SU-DHL-6 (cell line): Measurements from ENCODE around the gene OCEL1.

Experiments used
- H2AFZ ChIP-seq: fragments of 200-600 bp; sonication (generic); 2 replicates; pipeline ENCODE4 v1.6.1; 2014; ENCODE audit warnings: low read depth, mild to moderate bottlenecking, moderate library complexity, mixed read lengths, antibody characterized with exemption, low read length; ENCODE audit not compliant: severe bottlenecking
- H3F3A ChIP-seq: fragments of 200-600 bp; shearing (Covaris generic); 2 replicates; pipeline ENCODE4 v1.6.0; 2016; ENCODE audit warnings: antibody characterized with exemption, mild to moderate bottlenecking; ENCODE audit not compliant: insufficient read depth
- H3K27ac ChIP-seq: fragments of 200-600 bp; sonication (generic); 2 replicates; pipeline ENCODE4 v1.5.1; 2016; ENCODE audit warnings: low read depth, mild to moderate bottlenecking, low read length, moderate library complexity, mixed read lengths
- H3K27me3 ChIP-seq: fragments of 200-600 bp; sonication (generic), shearing (Covaris generic); 2 replicates; pipeline ENCODE4 v1.6.0; 2014; ENCODE audit warnings: mild to moderate bottlenecking, low read length
- H3K36me3 ChIP-seq: fragments of 200-600 bp; sonication (generic); 2 replicates; pipeline ENCODE4 v1.6.1; 2014; ENCODE audit warnings: mild to moderate bottlenecking, low read length, mixed read lengths
- H3K4me2 ChIP-seq: fragments of 300-600, 200-600 bp; shearing (Covaris generic), sonication (generic); 2 replicates; pipeline ENCODE4 v1.6.0; 2014; ENCODE audit warnings: low read length, low read depth, mild to moderate bottlenecking; ENCODE audit not compliant: poor library complexity, severe bottlenecking
- H3K4me3 ChIP-seq: fragments of 200-600 bp; sonication (generic); 2 replicates; pipeline ENCODE4 v1.5.1; 2014; ENCODE audit warnings: antibody characterized with exemption, low read length, mild to moderate bottlenecking, mixed read lengths; ENCODE audit not compliant: insufficient read depth, poor library complexity, severe bottlenecking
- H3K79me2 ChIP-seq: fragments of 200-600 bp; sonication (generic); 2 replicates; pipeline ENCODE4 v1.6.1; 2014; ENCODE audit warnings: mild to moderate bottlenecking, low read length, moderate library complexity; ENCODE audit not compliant: insufficient read depth
- H3K9ac ChIP-seq: fragments of 200-600 bp; sonication (generic); 2 replicates; pipeline ENCODE4 v1.7.0; 2014; ENCODE audit warnings: mild to moderate bottlenecking, low read length
- H3K9me2 ChIP-seq: fragments of 200-600 bp; sonication (generic); replicated peaks from 2 replicates; pipeline ENCODE4 v1.6.1; 2014; ENCODE audit warnings: low read length; ENCODE audit not compliant: insufficient read depth
- H3K9me3 ChIP-seq: fragments of 200-600 bp; sonication (generic); 2 replicates; pipeline ENCODE4 v1.6.1; 2014; ENCODE audit warnings: low read length, mixed read lengths; ENCODE audit not compliant: insufficient read depth
- H4K20me1 ChIP-seq: fragments of 200-600 bp; sonication (generic); 2 replicates; pipeline ENCODE4 v1.6.1; 2014; ENCODE audit warnings: low read depth, mild to moderate bottlenecking, antibody characterized with exemption, low read length, moderate library complexity, mixed read lengths
- CTCF ChIP-seq: fragments of 200-600 bp; sonication (generic); IDR thresholded peaks from one replicate; pipeline ENCODE4 v1.5.1; 2017; ENCODE audit warnings: antibody characterized with exemption, mild to moderate bottlenecking, low read length, moderate library complexity; ENCODE audit not compliant: insufficient read depth, poor library complexity, severe bottlenecking
- EZH2phosphoT487 ChIP-seq: fragments of 200-600 bp; sonication (generic), shearing (Covaris generic); conservative IDR thresholded peaks from 2 replicates; pipeline ENCODE4 v1.6.1; 2018; ENCODE audit warnings: mild to moderate bottlenecking, antibody characterized with exemption, low read length, moderate library complexity, mixed read lengths

The OCEL1 gene

GRCh38 chr19:17275441-17276175 is 49.6 kb downstream of the OCEL1 start:
- H3K9me2 ChIP-seq = no peaks in the 10 kb centered on the region
- no peaks in the 10 kb centered on the region for H3K27me3 ChIP-seq
- no peak overlapping the region for H3K9ac ChIP-seq
- no peak overlapping the region for H3K27ac ChIP-seq
- TF ChIP-seq CTCF (no peak), EZH2phosphoT487 (no peak)
- H4K20me1 ChIP-seq = no peaks in the 10 kb centered on the region
- H3K4me2 ChIP-seq = no peak overlapping the region
- no peaks in the 10 kb centered on the region for H3K9me3 ChIP-seq
- H3K4me3 ChIP-seq = no peak overlapping the region
- H2AFZ ChIP-seq = no peak overlapping the region
- H3K36me3 ChIP-seq = no peaks in the 10 kb centered on the region
- H3K79me2 ChIP-seq = no peaks in the 10 kb centered on the region
- H3F3A ChIP-seq = peaks cover 8% of the 10 kb centered on the region
